Brain microvascular endothelial cell (primary cell): Measurements from ENCODE around the gene NAA16.

ENCODE experiments used
- DNase-seq: peaks from one replicate; pipeline ENCODE4 v3.0.0-alpha.2; 2020
- H3K27ac ChIP-seq: fragments of 250-450 bp; sonication (Bioruptor Pico); 2 replicates; pipeline ENCODE4 v1.5.1; 2020; ENCODE audit warnings: mild to moderate bottlenecking, moderate library complexity
- H3K27me3 ChIP-seq: fragments of 250-450 bp; sonication (Bioruptor Pico); replicated peaks from 2 replicates; pipeline ENCODE4 v1.5.1; 2020; ENCODE audit warnings: mild to moderate bottlenecking
- H3K36me3 ChIP-seq: fragments of 250-450 bp; sonication (Bioruptor Pico); replicated peaks from 2 replicates; pipeline ENCODE4 v1.5.1; 2020; ENCODE audit warnings: mild to moderate bottlenecking
- H3K4me3 ChIP-seq: 2 replicates; pipeline ENCODE4 v1.5.1; 2011; ENCODE audit warnings: low read depth, mild to moderate bottlenecking, control low read depth, low read length, moderate library complexity
- in situ Hi-C: cut with HindIII; loops from 2 replicates; pipeline ENCODE4 v1.10.0; 2017; ENCODE audit warnings: low sequenced_read_pairs, low pct_ligation_motif_present
- TF ChIP-seq, protein P1 (sequence below): IDR thresholded peaks from 2 replicates; pipeline ENCODE4 v1.5.1; 2011; ENCODE audit warnings: low read depth, mild to moderate bottlenecking, moderate library complexity, low read length, control low read depth, inconsistent platforms; ENCODE audit errors: missing control alignments

The NAA16 gene

GRCh38 chr13:41332829-41333228 is 21.8 kb downstream of the NAA16 start:
- no peak for DNase-seq
- Histone ChIP-seq H3K36me3 (no peaks in the 10 kb centered on the region), H3K4me3 (no peak overlapping the region), H3K27ac (no peak overlapping the region), H3K27me3 (no peaks in the 10 kb centered on the region)
- in situ Hi-C loops, result no loop called here
- TF ChIP-seq, protein P1, sequence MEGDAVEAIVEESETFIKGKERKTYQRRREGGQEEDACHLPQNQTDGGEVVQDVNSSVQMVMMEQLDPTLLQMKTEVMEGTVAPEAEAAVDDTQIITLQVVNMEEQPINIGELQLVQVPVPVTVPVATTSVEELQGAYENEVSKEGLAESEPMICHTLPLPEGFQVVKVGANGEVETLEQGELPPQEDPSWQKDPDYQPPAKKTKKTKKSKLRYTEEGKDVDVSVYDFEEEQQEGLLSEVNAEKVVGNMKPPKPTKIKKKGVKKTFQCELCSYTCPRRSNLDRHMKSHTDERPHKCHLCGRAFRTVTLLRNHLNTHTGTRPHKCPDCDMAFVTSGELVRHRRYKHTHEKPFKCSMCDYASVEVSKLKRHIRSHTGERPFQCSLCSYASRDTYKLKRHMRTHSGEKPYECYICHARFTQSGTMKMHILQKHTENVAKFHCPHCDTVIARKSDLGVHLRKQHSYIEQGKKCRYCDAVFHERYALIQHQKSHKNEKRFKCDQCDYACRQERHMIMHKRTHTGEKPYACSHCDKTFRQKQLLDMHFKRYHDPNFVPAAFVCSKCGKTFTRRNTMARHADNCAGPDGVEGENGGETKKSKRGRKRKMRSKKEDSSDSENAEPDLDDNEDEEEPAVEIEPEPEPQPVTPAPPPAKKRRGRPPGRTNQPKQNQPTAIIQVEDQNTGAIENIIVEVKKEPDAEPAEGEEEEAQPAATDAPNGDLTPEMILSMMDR, result no peak

DNA sequence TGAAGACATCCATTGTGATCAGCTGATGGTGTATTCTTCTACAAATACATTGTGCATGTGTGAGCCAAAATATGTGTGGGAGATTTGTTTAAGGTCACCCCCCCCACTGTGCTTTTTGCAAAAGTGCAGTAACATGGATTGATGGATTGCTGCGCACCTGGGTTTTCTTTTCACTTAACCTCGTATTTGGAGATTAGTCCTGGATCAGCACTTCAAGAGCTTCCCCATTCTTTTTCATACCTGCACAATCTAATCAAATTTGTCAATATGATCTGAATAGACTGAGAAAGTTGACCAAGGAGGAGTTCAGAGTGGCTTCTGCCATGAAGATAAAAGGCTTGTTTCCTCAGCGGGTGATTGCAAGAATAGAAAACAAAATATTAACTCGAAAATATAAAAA is 23.7 kb downstream of the NAA16 start:
- no peaks in the 10 kb centered on the region for H3K27me3 ChIP-seq
- in situ Hi-C loops, result no loop called here
- TF ChIP-seq, protein P1, result no peak

GRCh38 chr13:41344358-41344757 is 33.3 kb downstream of the NAA16 start:
- DNase-seq, result no peak
- H3K27ac ChIP-seq, result no peak overlapping the region
- H3K4me3 ChIP-seq, result no peak overlapping the region
- H3K36me3 ChIP-seq, result no peaks in the 10 kb centered on the region
- no peaks in the 10 kb centered on the region for H3K27me3 ChIP-seq
- in situ Hi-C loops, result no loop called here
- TF ChIP-seq, protein P1, result no peak

More for the DNA sequence above, 23.7 kb downstream of the NAA16 start:
- DNase-seq, result no peak
- Histone ChIP-seq H3K36me3 (no peaks in the 10 kb centered on the region), H3K4me3 (no peak overlapping the region), H3K27ac (no peak overlapping the region)

GRCh38 chr13:41345165-41345913 is 34.3 kb downstream of the NAA16 start:
- no peak for DNase-seq
- no peaks in the 10 kb centered on the region for H3K27me3 ChIP-seq
- TF ChIP-seq, protein P1, result no peak
- H3K36me3 ChIP-seq, result no peaks in the 10 kb centered on the region
- no peak overlapping the region for H3K27ac ChIP-seq
- in situ Hi-C loops, result no loop called here
- no peak overlapping the region for H3K4me3 ChIP-seq

- DNase-seq, result no peak
- Histone ChIP-seq H3K27ac (no peak overlapping the region), H3K4me3 (no peak overlapping the region), H3K27me3 (no peaks in the 10 kb centered on the region), H3K36me3 (no peaks in the 10 kb centered on the region)
- in situ Hi-C loops, result no loop called here
- TF ChIP-seq, protein P1, result no peak
Observed at GRCh38 chr13:41345914-41346589, 35.0 kb downstream of the NAA16 start.
